NCI-H2081 treated with DMSO at 0.1 percent for 48 hours (cell line): ENCODE results near the gene ZNF791.
A peak's percentile ranks its signal among the peaks of the same experiment; 100 is the strongest.
"Not testable (repeated sequence)": the region's sequence is repeated elsewhere in the genome, so short reads cannot be mapped to it uniquely, and the experiment has no call there.

Source experiments
- DNase-seq: peaks from one replicate; lab custom pipeline; 2025; lab: John Stamatoyannopoulos, UW

Gene ZNF791

GRCh38 chr19:12610540-12611360 is at the start of gene ZNF791, which contains the start of gene ZNF490:
Gene ZNF791, plus strand, starts transcription at chr19:12610920. Its CDS starts 160 bp downstream, at chr19:12611080.
Gene ZNF490, minus strand, starts transcription at chr19:12610813. Its CDS starts 133 bp downstream, at chr19:12610680.
- DNase-seq, result peak; percentile 90

GRCh38 chr19:12564016-12564664 is 46.6 kb upstream of the ZNF791 start:
- DNase-seq, result peak; percentile 12

DNA sequence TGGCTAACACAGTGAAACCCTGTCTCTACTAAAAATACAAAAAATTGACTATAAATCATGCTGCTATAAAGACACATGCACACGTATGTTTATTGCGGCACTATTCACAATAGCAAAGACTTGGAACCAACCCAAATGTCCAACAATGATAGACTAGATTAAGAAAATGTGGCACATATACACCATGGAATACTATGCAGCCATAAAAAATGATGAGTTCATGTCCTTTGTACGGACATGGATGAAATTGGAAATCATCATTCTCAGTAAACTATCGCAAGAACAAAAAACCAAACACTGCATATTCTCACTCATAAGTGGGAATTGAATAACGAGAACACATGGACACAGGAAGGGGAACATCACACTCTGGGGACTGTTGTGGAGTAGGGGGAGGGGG is 44.3 kb upstream of the ZNF791 start:
- DNase-seq, result not testable (repeated sequence)

GRCh38 chr19:12567951-12568350 is 42.8 kb upstream of the ZNF791 start:
- no peak for DNase-seq

DNA sequence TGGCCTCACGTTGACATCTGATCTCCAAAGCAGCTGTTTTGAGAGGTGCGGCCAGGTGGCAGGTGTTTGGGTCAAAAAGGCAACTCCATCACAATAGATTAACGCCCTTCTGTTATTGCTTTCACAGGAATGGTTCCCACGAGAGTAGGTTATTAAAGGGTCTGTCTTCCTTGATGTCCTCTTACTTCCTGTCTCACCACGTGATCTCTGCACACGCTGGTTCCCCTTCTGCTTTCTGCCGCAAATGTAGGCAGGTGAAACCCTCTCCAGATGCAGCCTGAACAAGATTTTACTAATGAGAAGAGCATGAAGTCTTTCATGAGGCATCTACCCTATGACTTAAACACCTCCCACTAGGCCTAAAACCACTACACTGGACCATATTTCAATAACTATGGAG is 36.7 kb upstream of the ZNF791 start:
- no peak for DNase-seq

- no peak for DNase-seq
These were observed 32.1 kb upstream of the ZNF791 start for GRCh38 chr19:12578641-12579040.

GRCh38 chr19:12580180-12580694 is 30.5 kb upstream of the ZNF791 start:
- no peak for DNase-seq

DNA sequence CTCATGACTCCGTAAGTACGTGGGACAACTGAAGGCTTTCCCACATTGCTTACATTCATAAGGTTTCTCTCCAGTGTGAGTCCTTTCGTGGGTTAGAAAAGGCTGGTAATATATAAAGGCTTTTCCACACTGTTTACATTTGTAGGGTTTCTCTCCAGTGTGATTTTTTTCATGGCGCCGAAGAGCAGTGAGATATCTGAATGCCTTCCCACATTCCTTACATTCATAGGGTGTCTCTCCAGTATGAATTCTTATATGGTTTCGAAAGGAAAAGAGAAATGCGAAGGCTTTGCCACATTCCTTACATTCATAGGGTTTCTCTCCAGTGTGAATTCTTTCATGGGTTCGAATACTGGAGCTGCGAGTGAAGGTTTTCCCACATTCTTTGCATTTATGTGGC is 29.6 kb upstream of the ZNF791 start:
- no peak for DNase-seq

DNA sequence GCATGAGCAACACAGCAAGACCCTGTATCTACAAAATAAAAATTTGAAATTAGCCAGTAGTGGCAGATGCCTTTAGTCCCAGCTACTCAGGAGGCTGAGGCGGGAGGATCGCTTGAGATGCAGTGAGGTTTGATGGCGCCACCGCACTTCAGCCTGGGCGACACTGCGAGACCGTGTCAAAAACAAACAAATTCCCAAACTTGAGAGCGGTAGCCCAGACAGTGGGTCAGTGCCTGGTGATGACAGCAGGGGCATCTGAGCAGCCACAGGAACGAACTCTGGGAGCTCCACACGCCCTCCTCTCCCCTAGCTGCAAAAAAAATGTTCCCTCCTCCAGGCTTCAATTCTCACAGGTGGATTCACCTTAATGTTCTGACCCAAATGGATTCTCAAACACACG is 14.2 kb upstream of the ZNF791 start:
- DNase-seq, result no peak

DNA sequence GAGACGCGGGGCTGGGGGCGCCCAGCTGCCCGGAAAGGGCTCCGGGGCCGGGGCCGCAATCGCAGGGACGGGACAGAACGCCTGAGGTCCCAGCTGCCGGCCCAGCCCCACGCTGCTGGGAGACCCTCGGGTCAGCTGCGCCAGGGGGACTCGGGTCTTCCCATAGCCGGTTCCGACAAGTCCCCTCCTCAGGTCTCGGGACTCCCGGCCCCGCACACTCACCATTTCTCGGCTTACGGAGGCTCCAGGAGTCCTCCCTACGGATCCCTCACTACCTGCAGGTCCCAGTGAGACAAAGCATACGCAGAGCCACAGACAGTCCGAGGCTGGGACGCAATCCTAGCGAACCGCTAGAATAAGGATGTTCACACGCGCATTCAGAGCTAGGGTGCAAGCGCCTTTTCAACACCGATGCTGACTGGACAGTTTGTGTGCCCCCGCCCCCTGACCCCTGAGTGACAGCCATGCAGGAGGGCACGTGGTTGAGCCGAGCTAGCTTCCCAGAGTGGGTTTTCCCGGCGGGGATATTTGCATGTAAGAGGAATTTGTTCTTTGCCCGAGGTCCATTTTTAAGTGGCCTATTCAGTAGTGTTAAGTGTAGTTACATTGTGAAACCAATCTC is 13.7 kb upstream of the ZNF791 start:
- no peak for DNase-seq

DNA sequence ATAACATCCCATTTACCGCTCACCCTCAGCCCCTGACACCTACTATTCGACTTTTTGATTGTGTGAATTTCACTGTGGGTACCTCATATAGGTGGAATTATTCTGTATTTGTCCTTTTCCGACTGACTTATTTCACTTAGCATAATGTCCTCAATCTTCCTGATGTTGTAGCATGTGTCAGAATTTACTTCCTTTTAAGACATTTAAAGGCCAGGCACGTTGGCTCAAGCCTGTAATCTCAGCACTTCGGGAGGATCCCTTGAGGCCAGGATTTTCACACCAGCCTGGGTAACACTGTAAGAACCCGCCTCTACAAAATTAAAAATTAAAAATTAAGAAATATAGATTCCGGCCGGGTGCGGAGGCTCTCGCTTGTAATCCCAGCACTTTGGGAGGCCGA is 13.1 kb upstream of the ZNF791 start:
- no peak for DNase-seq

DNA sequence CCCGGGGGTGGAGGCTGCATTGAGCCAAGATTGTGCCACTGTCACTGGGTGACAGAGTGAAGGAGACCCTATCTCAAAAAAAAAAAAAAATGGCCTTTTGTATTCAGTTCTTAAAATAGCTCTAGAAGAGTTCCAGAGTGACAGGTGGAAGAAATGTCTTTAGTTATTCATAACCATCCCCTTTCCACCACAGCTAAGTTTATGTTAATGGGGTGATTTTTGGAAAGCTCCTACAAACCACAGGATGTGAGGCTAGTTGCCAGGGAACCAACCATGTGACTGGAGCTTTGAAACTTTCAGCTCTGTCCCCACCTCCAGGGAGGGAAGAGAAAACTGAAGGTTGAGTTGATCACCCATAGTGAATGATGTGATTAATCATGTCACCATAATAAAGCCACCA is 7.0 kb upstream of the ZNF791 start:
- DNase-seq, result no peak

GRCh38 chr19:12606796-12607195 is 3.9 kb upstream of the ZNF791 start:
- DNase-seq, result no peak

GRCh38 chr19:12607631-12608030 is 3.1 kb upstream of the ZNF791 start:
- no peak for DNase-seq

GRCh38 chr19:12611361-12611699 is 610 bp downstream of the ZNF791 start:
- peak; percentile 1 for DNase-seq

DNA sequence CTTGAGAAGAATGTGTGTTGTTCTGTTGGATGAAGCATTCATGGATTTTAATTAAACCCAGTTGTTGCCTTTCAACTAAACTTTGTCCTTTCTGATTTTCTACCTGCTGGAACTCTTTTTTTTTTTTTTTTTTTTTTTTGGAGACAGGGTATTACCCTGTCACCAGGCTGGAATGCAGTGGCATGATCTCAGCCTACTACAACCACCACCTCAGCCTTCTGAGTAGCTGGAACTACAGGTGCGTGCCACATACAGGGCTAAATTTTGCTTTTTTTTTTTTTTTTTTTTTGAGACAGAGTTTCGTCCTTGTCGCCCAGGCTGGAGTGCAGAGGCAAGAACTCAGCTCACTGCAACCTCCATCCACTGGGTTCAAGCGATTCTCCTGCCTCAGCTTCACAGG is 6.9 kb downstream of the ZNF791 start:
- DNase-seq, result no peak

DNA sequence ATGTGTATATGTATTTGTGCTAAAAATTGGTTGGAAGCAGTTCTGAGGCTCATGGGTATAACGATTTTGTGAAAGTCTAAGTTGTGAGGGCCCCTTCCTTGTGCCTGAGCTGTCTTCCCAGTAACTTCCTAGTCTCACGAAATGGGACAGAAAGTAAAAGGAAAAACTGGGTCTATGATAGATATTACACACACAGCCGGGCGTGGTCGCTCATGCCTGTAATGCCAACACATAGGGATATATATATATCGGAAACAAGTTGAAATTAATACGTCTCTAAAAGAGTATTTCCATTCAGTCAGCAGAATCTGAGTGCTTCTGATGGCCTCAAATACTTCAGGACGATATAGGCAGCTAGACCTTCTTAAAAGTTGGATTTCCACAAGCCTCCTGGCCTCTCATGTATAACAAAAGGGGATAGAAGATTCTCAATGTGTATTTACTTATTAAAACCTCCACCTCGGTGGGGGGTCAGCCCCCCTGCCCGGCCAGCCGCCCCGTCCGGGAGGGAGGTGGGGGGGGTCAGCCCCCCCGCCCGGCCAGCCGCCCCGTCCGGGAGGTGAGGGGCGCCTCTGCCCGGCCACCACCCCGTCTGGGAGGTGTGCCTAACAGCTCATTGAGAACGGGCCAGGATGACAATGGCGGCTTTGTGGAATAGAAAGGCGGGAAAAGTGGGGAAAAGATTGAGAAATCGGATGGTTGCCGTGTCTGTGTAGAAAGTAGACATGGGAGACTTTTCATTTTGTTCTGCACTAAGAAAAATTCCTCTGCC is 10.7 kb downstream of the ZNF791 start:
- not testable (repeated sequence) for DNase-seq

DNA sequence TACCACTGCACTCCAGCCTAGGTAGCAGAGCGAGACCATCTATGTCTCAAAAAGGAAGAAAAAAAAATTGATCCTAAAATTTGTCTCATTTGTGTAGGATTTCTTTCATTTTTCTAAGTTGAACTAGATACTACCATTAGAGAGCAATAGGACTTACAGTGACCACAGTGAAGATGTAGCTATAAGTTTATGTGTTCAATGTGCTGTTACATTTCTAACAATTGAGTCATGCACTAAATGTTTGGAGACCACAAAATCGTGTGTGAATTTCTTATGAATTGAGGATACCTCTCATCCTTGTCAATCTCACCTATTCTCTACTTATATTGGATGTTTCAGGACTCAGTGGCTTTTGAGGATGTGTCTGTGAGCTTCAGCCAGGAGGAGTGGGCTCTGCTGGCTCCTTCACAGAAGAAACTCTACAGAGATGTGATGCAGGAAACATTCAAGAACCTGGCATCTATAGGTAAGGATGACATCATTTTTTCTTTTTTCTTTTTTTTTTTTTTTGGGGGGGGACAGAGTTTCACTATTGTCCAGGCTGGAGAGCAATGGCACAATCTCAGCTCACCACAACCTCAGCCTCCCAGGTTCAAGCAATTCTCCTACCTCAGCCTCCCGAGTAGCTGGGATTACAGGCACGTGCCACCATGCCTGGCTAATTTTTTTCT is 12.8 kb downstream of the ZNF791 start:
- no peak for DNase-seq

- no peak for DNase-seq
These were observed 16.2 kb downstream of the ZNF791 start for GRCh38 chr19:12626958-12627357.

- DNase-seq, result no peak
These were observed 17.6 kb downstream of the ZNF791 start for GRCh38 chr19:12628040-12629022.
